ENCODE data around the gene CADM4.

CADM4 gene

GRCh38 chr19:43644181-43644580 is 4.5 kb upstream of the CADM4 start:
- Histone ChIP-seq H4K20me1 (ENCODE audit: control insufficient read depth, insufficient read depth, low read depth, low read length) (no peaks in the 10 kb centered on the region), H3F3A (ENCODE audit: control insufficient read depth, insufficient read depth) (no peaks in the 10 kb centered on the region), H3K9me2 (replicated peaks; ENCODE audit: control insufficient read depth, low read length) (no peaks in the 10 kb centered on the region), H3K27me3 (ENCODE audit: control insufficient read depth, low read length) (peaks cover 23% of the 10 kb centered on the region), H3K79me2 (ENCODE audit: control insufficient read depth, low read length) (no peaks in the 10 kb centered on the region), H3K4me2 (ENCODE audit: low read length) (no peak overlapping the region), H3K9me3 (ENCODE audit: control insufficient read depth, insufficient read depth, low read length) (no peaks in the 10 kb centered on the region), H3K4me1 (ENCODE audit: control insufficient read depth, low read length) (peaks cover 7% of the 10 kb centered on the region), H3K4me3 (ENCODE audit: low read length) (no peak overlapping the region), H3K27ac (ENCODE audit: low read depth, low read length) (no peak overlapping the region), H3K36me3 (ENCODE audit: control insufficient read depth, low read length) (no peaks in the 10 kb centered on the region)
- TF ChIP-seq EZH2phosphoT487 (IDR thresholded peaks at IDR 0.05; ENCODE audit: borderline replicate concordance, low read length) = no peak
- TF ChIP-seq, protein P1, sequence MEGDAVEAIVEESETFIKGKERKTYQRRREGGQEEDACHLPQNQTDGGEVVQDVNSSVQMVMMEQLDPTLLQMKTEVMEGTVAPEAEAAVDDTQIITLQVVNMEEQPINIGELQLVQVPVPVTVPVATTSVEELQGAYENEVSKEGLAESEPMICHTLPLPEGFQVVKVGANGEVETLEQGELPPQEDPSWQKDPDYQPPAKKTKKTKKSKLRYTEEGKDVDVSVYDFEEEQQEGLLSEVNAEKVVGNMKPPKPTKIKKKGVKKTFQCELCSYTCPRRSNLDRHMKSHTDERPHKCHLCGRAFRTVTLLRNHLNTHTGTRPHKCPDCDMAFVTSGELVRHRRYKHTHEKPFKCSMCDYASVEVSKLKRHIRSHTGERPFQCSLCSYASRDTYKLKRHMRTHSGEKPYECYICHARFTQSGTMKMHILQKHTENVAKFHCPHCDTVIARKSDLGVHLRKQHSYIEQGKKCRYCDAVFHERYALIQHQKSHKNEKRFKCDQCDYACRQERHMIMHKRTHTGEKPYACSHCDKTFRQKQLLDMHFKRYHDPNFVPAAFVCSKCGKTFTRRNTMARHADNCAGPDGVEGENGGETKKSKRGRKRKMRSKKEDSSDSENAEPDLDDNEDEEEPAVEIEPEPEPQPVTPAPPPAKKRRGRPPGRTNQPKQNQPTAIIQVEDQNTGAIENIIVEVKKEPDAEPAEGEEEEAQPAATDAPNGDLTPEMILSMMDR (IDR thresholded peaks at IDR 0.05; ENCODE audit: low read depth, low read length, poor library complexity, severe bottlenecking) = no peak

GRCh38 chr19:43643326-43643725 is 3.7 kb upstream of the CADM4 start:
- no peaks in the 10 kb centered on the region for H3K79me2 ChIP-seq (ENCODE audit: control insufficient read depth, low read length)
- no peak overlapping the region for H3K4me3 ChIP-seq (ENCODE audit: low read length)
- no peaks in the 10 kb centered on the region for H3K9me3 ChIP-seq (ENCODE audit: control insufficient read depth, insufficient read depth, low read length)
- no peaks in the 10 kb centered on the region for H3K9me2 ChIP-seq (replicated peaks; ENCODE audit: control insufficient read depth, low read length)
- no peak overlapping the region for H3K27ac ChIP-seq (ENCODE audit: low read depth, low read length)
- H3K36me3 ChIP-seq (ENCODE audit: control insufficient read depth, low read length) = no peaks in the 10 kb centered on the region
- TF ChIP-seq, protein P1 (IDR thresholded peaks at IDR 0.05; ENCODE audit: low read depth, low read length, poor library complexity, severe bottlenecking) = no peak
- TF ChIP-seq EZH2phosphoT487 (IDR thresholded peaks at IDR 0.05; ENCODE audit: borderline replicate concordance, low read length) = no peak
- no peaks in the 10 kb centered on the region for H3F3A ChIP-seq (ENCODE audit: control insufficient read depth, insufficient read depth)
- no peak overlapping the region for H3K4me2 ChIP-seq (ENCODE audit: low read length)
- H4K20me1 ChIP-seq (ENCODE audit: control insufficient read depth, insufficient read depth, low read depth, low read length) = peaks cover 6% of the 10 kb centered on the region; the same call in 1 of the 2 replicates
- H3K4me1 ChIP-seq (ENCODE audit: control insufficient read depth, low read length) = peaks cover 14% of the 10 kb centered on the region
- peaks cover 31% of the 10 kb centered on the region for H3K27me3 ChIP-seq (ENCODE audit: control insufficient read depth, low read length)

- peaks cover 14% of the 10 kb centered on the region for H3K4me1 ChIP-seq (ENCODE audit: control insufficient read depth, low read length)
- H3F3A ChIP-seq (ENCODE audit: control insufficient read depth, insufficient read depth) = no peaks in the 10 kb centered on the region
- TF ChIP-seq, protein P1 (IDR thresholded peaks at IDR 0.05; ENCODE audit: low read depth, low read length, poor library complexity, severe bottlenecking) = no peak
- TF ChIP-seq EZH2phosphoT487 (IDR thresholded peaks at IDR 0.05; ENCODE audit: borderline replicate concordance, low read length) = no peak
- H3K9me3 ChIP-seq (ENCODE audit: control insufficient read depth, insufficient read depth, low read length) = no peaks in the 10 kb centered on the region
- H3K36me3 ChIP-seq (ENCODE audit: control insufficient read depth, low read length) = no peaks in the 10 kb centered on the region
- H3K27me3 ChIP-seq (ENCODE audit: control insufficient read depth, low read length) = peaks cover 39% of the 10 kb centered on the region
- H3K79me2 ChIP-seq (ENCODE audit: control insufficient read depth, low read length) = no peaks in the 10 kb centered on the region
- H3K4me2 ChIP-seq (ENCODE audit: low read length) = no peak overlapping the region
- no peak overlapping the region for H3K4me3 ChIP-seq (ENCODE audit: low read length)
- no peak overlapping the region for H3K27ac ChIP-seq (ENCODE audit: low read depth, low read length)
- no peaks in the 10 kb centered on the region for H3K9me2 ChIP-seq (replicated peaks; ENCODE audit: control insufficient read depth, low read length)
- H4K20me1 ChIP-seq (ENCODE audit: control insufficient read depth, insufficient read depth, low read depth, low read length) = peaks cover 6% of the 10 kb centered on the region; the same call in 1 of the 2 replicates
Observed at GRCh38 chr19:43642531-43642930, 2.9 kb upstream of the CADM4 start.
